Measurements from ENCODE around the gene TTC7B.

TTC7B gene

GRCh38 chr14:90721619-90722305 is 94.5 kb downstream of the TTC7B start:
- TF ChIP-seq CTCF (IDR thresholded peaks at IDR 0.05; ENCODE audit: low read depth, low read length): no peak
- H3K4me3 ChIP-seq (ENCODE audit: low read depth, low read length): no peak overlapping the region

GRCh38 chr14:90720832-90721231 is 95.4 kb downstream of the TTC7B start:
- no peak for TF ChIP-seq CTCF (IDR thresholded peaks at IDR 0.05; ENCODE audit: low read depth, low read length)
- H3K4me3 ChIP-seq (ENCODE audit: low read depth, low read length): no peak overlapping the region

GRCh38 chr14:90720336-90720735 is 95.9 kb downstream of the TTC7B start:
- no peak overlapping the region for H3K4me3 ChIP-seq (ENCODE audit: low read depth, low read length)
- no peak for TF ChIP-seq CTCF (IDR thresholded peaks at IDR 0.05; ENCODE audit: low read depth, low read length)

- no peak overlapping the region for H3K4me3 ChIP-seq (ENCODE audit: low read depth, low read length)
- TF ChIP-seq CTCF (IDR thresholded peaks at IDR 0.05; ENCODE audit: low read depth, low read length): no peak
These were observed 98.3 kb downstream of the TTC7B start for GRCh38 chr14:90717916-90718315.

GRCh38 chr14:90715993-90716392 is 100.2 kb downstream of the TTC7B start:
- H3K4me3 ChIP-seq (ENCODE audit: low read depth, low read length): no peak overlapping the region

GRCh38 chr14:90715495-90715894 is 100.7 kb downstream of the TTC7B start:
- no peak for TF ChIP-seq CTCF (IDR thresholded peaks at IDR 0.05; ENCODE audit: low read depth, low read length)
- no peak overlapping the region for H3K4me3 ChIP-seq (ENCODE audit: low read depth, low read length)

More at GRCh38 chr14:90715993-90716392, 100.2 kb downstream of the TTC7B start:
- TF ChIP-seq CTCF (IDR thresholded peaks at IDR 0.05; ENCODE audit: low read depth, low read length): no peak

- H3K4me3 ChIP-seq (ENCODE audit: low read depth, low read length): no peak overlapping the region
- no peak for TF ChIP-seq CTCF (IDR thresholded peaks at IDR 0.05; ENCODE audit: low read depth, low read length)
These were observed 101.4 kb downstream of the TTC7B start for GRCh38 chr14:90714811-90715210.

Measured in WI38 (cell line).